SK-N-MC (cell line): ENCODE results near the gene FBXL5.

Experiments used
- EZH2 ChIP-seq: fragments of 200-600 bp; sonication (generic); IDR thresholded peaks from one replicate; pipeline ENCODE4 v1.6.1; 2017; ENCODE audit warnings: antibody characterized with exemption
- POLR2AphosphoS5 ChIP-seq: IDR thresholded peaks from 2 replicates; pipeline ENCODE4 v1.6.1; 2012; ENCODE audit warnings: mild to moderate bottlenecking, low read depth, low read length, borderline replicate concordance

DNA sequence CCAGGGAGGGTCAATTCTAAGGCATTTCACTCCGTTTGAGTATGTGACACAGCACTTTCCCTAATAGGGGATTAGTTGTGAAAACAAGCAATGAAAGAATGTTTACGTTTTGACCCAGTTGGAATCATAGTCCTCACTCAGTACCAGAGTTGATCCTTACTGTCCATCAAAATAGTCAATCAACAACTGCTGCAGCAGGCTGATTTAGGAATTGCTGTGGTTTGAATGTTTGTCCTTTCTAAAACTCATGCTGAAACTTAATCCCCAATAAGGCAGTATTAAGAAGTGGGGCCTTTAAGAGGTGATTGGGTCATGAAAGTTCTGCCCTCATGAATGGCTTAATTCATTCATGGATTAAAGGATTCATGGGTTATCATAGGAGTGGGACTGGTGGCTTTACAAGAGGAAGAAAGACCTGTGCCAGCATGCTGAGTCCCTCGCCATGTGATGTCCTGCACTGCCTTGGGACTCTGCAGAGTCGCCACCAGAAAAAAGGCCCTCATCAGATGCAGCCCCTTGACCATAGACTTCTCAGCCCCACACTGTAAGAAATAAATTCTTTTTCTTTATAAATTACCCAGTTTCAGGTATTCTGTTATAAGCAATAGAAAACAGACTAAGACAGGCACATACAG, 3.1 kb upstream of the FBXL5 start:
- TF ChIP-seq EZH2, result no peak
- TF ChIP-seq POLR2AphosphoS5, result no peak
